Measurements from ENCODE around the gene CYLD. TPM values are rescaled to one million over a fixed set of nuclear protein-coding genes. Genes with fewer than 3 reads are reported as not detected.
A peak's percentile ranks its signal among the peaks of the same experiment; 100 is the strongest.

The CYLD gene
- total RNA-seq, 2 donors from 2014 or later, result 112 to 130 TPM

- peak overlapping the region; percentile 31 for H3K27ac Mint-ChIP-seq
These were observed 61.1 kb downstream of the CYLD start for GRCh38 chr16:50802961-50803360.

DNA sequence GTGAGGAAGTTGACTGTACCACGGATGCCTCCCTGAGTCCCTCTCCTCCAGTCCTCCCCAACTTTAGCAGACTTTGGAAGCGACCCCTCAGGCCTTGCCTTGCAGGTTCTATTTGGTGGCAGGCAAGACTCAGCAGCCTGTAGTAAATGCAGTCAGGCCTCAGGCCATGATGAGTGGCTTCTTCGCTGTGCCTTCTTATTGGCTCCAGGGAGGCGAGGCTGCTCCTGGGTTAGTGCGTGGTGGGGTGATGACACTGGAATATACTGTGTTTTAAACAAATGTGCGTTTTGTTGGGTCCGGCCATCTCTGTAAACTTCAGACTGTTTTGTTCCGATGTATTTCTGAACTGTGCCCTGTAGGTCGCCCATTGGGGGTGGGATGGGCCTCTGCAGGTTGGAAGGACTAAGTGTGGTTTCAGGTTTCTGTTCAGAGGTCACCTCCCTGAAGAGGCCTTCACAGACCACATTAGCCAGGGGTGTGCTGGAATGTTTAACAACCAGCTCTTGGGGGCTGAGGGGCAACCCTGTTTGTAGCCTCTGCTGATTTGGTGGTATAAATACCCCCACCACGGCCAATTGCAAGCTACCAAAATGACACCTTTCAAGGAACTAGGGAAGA lies 62.5 kb downstream of the CYLD start:
- peak overlapping the region; percentile 41 for H3K27ac Mint-ChIP-seq
- H3K4me1 Mint-ChIP-seq, result peaks cover 10% of the 10 kb centered on the region

More at GRCh38 chr16:50802961-50803360, 61.1 kb downstream of the CYLD start:
- peaks cover 39% of the 10 kb centered on the region for H3K36me3 Mint-ChIP-seq (ENCODE audit: low read depth)
- H3K9me3 Mint-ChIP-seq, result no peaks in the 10 kb centered on the region
- H3K4me1 Mint-ChIP-seq, result peaks cover 10% of the 10 kb centered on the region
- no peak for ATAC-seq (replicated peaks)
- no peaks in the 10 kb centered on the region for H3K27me3 Mint-ChIP-seq
- H3K4me3 Mint-ChIP-seq, result no peak overlapping the region

DNA sequence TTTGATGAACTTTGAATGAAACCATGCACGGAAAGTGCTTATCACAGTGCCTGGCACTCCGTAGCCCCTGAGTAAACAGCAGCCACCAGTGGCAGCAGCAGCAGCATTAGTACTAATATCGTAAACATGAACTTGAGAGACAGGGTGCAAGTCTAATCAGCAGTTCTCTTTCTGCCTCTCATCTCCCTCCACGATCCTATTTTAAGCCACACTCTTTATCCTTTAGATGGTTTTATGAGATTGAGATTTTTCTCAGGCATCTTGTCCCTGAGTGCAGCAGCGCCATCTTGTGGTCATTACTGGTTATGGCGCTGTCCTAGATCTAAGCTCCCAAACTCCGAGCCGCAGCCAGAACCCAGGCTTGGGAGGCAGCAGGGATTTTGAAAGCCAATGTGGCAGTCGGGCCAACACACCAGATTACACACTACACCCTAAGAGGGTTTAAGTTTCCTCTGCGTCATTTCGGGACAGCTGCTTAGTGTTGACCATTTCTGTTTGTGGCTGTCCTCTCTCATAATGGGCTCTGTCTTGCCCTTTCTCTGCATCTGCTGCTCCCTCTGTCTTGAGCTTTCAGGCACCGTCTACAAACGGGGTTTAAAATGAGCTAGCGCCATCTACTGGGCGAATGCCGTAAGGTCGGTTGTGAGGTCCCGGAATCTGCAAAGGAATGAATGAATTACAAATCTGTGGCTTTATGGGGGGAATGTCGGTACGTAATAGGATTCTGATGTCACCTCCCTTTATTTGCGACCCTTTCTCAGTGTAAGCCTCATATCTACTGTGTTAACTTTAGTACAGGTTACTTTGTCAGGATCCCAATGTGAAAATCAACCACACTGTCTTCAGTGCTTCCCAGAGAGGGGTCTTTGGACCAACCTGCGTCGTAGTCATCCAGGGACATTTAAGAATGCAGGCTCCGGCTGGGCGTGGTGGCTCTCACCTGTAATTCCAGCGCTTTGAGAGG lies 64.5 kb downstream of the CYLD start:
- Mint-ChIP-seq H3K9me3 (no peaks in the 10 kb centered on the region), H3K4me3 (peak overlapping the region; percentile 75), H3K27ac (peak overlapping the region; percentile 67), H3K27me3 (no peaks in the 10 kb centered on the region), H3K36me3 (ENCODE audit: low read depth) (peaks cover 5% of the 10 kb centered on the region), H3K4me1 (peaks cover 10% of the 10 kb centered on the region)
- ATAC-seq (replicated peaks), result peak; percentile 95

More for the DNA sequence above, 62.5 kb downstream of the CYLD start:
- H3K27me3 Mint-ChIP-seq, result no peaks in the 10 kb centered on the region
- H3K4me3 Mint-ChIP-seq, result no peak overlapping the region
- no peaks in the 10 kb centered on the region for H3K9me3 Mint-ChIP-seq
- H3K36me3 Mint-ChIP-seq (ENCODE audit: low read depth), result peaks cover 25% of the 10 kb centered on the region
- no peak for ATAC-seq (replicated peaks)

DNA sequence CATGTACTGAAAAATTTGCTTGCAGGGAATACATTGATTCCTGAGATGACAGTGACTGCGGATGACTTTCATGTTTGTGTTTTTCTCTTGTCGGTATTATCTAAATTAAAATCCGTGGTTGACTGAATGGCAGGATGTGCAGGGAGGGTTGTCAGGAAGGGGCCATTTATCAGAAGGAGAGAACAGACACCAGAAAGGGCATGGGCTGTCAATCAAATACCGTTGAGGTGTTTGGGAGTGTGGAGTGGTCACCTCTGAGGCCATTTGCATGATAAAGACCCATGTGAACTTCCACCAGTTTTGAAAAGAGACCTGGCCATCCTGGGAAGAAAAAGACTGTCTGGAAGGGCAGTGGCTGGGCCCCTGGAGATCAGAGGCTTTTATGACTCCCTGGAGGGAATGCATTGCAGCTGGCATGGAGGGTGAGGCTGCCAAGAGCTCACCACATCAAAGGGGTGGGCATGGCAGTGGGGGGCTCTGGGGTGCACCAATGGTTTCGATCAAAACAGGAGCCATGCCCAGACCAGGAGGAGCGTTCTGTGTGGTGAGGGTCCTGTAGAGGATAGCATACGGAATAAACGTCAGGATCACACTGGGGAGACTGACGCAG lies 67.1 kb downstream of the CYLD start:
- no peak for ATAC-seq (replicated peaks)
- no peaks in the 10 kb centered on the region for H3K36me3 Mint-ChIP-seq (ENCODE audit: low read depth)
- no peak overlapping the region for H3K27ac Mint-ChIP-seq

GRCh38 chr16:50809561-50809960 lies 67.7 kb downstream of the CYLD start:
- ATAC-seq (replicated peaks), result no peak
- H3K9me3 Mint-ChIP-seq, result no peaks in the 10 kb centered on the region
- peaks cover 10% of the 10 kb centered on the region for H3K4me1 Mint-ChIP-seq
- H3K4me3 Mint-ChIP-seq, result no peak overlapping the region
- no peak overlapping the region for H3K27ac Mint-ChIP-seq
- no peaks in the 10 kb centered on the region for H3K36me3 Mint-ChIP-seq (ENCODE audit: low read depth)
- H3K27me3 Mint-ChIP-seq, result no peaks in the 10 kb centered on the region

More for the DNA sequence above, 67.1 kb downstream of the CYLD start:
- Mint-ChIP-seq H3K4me3 (no peak overlapping the region), H3K4me1 (peaks cover 10% of the 10 kb centered on the region), H3K9me3 (no peaks in the 10 kb centered on the region), H3K27me3 (no peaks in the 10 kb centered on the region)

DNA sequence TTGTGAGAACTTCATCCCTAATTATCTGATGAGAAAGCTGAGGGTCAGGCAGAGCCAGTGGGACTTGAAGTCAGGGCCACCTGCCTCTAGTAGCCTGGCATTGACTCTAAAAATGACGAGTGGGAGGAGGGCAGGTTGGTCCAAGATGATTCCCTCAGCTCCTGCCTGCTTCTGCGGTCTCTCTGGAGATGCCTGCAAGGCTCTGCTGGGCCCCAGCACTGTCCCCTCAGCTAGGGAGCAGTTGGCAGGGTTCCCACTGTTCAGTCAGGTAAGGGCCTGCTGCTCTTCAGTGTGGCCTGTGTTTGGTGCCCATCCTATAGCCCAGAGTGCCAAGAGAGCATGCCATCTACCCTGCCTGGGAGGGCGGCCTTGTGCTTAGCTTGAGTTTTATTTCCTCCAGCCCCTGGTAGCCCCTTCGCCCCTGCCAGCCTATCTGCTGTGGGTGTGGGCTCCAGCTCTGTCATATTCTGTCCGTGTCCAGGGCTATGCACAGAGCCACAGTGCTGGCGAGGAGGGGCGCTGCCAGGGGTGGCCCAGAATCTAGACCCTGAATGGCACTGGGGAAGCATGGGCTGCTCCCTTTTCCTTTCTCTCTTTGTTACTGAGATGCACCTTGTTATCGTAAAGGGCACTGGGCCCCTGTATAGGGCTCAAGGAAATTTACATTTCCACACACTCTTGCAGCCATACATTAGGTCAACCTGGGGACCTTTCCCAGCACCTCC lies 68.5 kb downstream of the CYLD start:
- Mint-ChIP-seq H3K4me1 (peaks cover 10% of the 10 kb centered on the region), H3K27ac (no peak overlapping the region), H3K9me3 (no peaks in the 10 kb centered on the region), H3K27me3 (no peaks in the 10 kb centered on the region), H3K4me3 (no peak overlapping the region), H3K36me3 (ENCODE audit: low read depth) (no peaks in the 10 kb centered on the region)
- no peak for ATAC-seq (replicated peaks)

- H3K4me1 Mint-ChIP-seq, result no peaks in the 10 kb centered on the region
- no peaks in the 10 kb centered on the region for H3K27me3 Mint-ChIP-seq
- no peak overlapping the region for H3K4me3 Mint-ChIP-seq
- H3K9me3 Mint-ChIP-seq, result no peaks in the 10 kb centered on the region
- H3K36me3 Mint-ChIP-seq (ENCODE audit: low read depth), result no peaks in the 10 kb centered on the region
- ATAC-seq (replicated peaks), result no peak
- peak overlapping the region; percentile 41 for H3K27ac Mint-ChIP-seq
These were observed 70.2 kb downstream of the CYLD start for GRCh38 chr16:50812046-50812445.

DNA sequence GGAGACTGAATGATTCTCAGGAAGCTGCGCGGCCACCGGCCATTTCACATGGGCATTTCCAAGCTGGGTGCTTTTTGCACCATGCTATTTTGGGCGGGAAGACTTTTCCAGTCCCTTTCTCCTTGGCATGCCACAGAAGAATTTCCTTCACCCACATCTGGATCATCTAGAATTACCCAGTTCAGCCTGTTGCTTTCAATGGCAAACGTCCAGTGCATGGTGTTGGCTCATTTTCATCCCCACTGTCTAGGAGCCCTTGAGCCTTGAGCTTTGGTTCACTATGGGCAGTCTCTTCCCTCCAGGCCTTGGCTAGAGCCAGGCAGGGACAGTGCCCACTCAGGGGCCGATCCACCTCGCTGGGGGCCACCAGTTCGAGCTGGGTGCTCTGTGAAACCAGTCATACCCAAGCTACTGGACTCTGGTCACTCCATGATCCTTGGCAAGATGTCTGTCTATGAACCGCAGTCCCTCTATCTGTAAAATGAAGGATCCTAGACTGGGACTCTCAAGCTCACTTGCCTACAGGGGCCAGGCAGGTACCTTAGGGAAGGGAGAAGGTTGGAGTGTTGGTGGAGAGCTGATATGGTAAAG lies 71.1 kb downstream of the CYLD start:
- no peaks in the 10 kb centered on the region for H3K4me1 Mint-ChIP-seq
- H3K36me3 Mint-ChIP-seq (ENCODE audit: low read depth), result no peaks in the 10 kb centered on the region
- no peaks in the 10 kb centered on the region for H3K27me3 Mint-ChIP-seq
- no peak overlapping the region for H3K4me3 Mint-ChIP-seq
- H3K9me3 Mint-ChIP-seq, result no peaks in the 10 kb centered on the region
- no peak for ATAC-seq (replicated peaks)
- no peak overlapping the region for H3K27ac Mint-ChIP-seq

DNA sequence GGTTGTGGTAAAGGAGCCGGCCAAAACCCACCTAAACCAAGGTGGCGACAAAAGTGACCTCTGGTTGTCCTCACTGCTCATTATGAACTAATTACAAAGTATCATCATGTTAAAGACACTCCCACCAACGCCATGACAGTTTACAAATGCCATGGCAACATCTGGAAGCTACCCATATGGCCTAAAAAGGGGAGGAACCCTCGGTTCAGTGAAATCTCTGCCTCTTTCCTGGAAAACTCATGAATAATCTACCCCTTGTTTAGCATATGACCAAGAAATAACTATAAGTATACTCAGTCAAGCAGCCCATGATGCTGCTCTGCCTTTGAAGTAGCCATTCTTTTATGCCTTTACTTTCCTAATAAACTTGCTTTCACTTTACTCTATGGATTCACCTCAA lies 72.2 kb downstream of the CYLD start:
- Mint-ChIP-seq H3K36me3 (ENCODE audit: low read depth) (no peaks in the 10 kb centered on the region), H3K27ac (no peak overlapping the region), H3K9me3 (no peaks in the 10 kb centered on the region), H3K27me3 (no peaks in the 10 kb centered on the region), H3K4me3 (no peak overlapping the region), H3K4me1 (no peaks in the 10 kb centered on the region)
- ATAC-seq (replicated peaks), result peak; percentile 43

GRCh38 chr16:50814541-50814940 lies 72.7 kb downstream of the CYLD start:
- Mint-ChIP-seq H3K27ac (no peak overlapping the region), H3K36me3 (ENCODE audit: low read depth) (no peaks in the 10 kb centered on the region), H3K4me3 (no peak overlapping the region), H3K4me1 (no peaks in the 10 kb centered on the region), H3K27me3 (no peaks in the 10 kb centered on the region), H3K9me3 (no peaks in the 10 kb centered on the region)
- no peak for ATAC-seq (replicated peaks)

- H3K4me3 Mint-ChIP-seq, result no peak overlapping the region
- no peaks in the 10 kb centered on the region for H3K27me3 Mint-ChIP-seq
- no peaks in the 10 kb centered on the region for H3K4me1 Mint-ChIP-seq
- no peak for ATAC-seq (replicated peaks)
- H3K36me3 Mint-ChIP-seq (ENCODE audit: low read depth), result no peaks in the 10 kb centered on the region
- no peak overlapping the region for H3K27ac Mint-ChIP-seq
- H3K9me3 Mint-ChIP-seq, result no peaks in the 10 kb centered on the region
These were observed 73.5 kb downstream of the CYLD start for GRCh38 chr16:50815382-50815781.

DNA sequence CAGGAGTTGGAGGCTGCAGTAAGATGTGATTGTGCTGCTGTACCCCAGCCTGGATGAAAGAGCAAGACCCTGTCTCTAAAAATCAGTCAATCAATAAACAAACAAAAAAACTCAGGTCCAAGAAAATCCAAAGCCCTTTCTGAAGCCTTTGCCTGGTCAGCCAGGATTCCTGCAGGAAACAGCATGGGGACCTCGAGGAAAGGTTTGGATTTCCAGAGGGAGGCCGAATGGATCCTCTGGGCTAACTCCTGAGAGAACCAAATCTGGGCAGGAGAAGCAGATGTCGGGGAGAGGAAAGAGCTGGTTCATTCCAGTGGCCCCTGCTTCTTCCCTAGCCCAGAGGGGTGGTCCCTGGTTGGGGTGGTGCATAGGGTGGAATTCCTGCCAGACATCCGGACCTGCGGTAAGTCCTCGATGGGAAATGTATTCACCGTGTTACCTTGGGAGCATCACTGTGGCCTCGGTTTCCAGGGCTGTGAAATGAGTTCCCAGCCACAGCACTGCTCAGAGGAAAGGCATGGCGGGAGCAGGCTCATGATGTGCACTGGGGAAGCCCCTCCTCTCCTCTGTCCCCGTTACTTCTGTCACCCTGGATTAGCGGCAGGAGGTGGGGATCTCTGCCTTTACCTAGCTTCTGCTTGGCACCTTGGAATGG lies 75.1 kb downstream of the CYLD start:
- Mint-ChIP-seq H3K36me3 (ENCODE audit: low read depth) (no peaks in the 10 kb centered on the region), H3K4me1 (no peaks in the 10 kb centered on the region), H3K9me3 (no peaks in the 10 kb centered on the region), H3K4me3 (no peak overlapping the region), H3K27me3 (no peaks in the 10 kb centered on the region), H3K27ac (no peak overlapping the region)
- no peak for ATAC-seq (replicated peaks)

- Mint-ChIP-seq H3K27ac (no peak overlapping the region), H3K4me3 (no peak overlapping the region), H3K36me3 (ENCODE audit: low read depth) (no peaks in the 10 kb centered on the region)
These were observed 76.5 kb downstream of the CYLD start for GRCh38 chr16:50818380-50818779.

More at GRCh38 chr16:50818380-50818779, 76.5 kb downstream of the CYLD start:
- H3K27me3 Mint-ChIP-seq, result no peaks in the 10 kb centered on the region
- H3K4me1 Mint-ChIP-seq, result no peaks in the 10 kb centered on the region
- ATAC-seq (replicated peaks), result no peak
- H3K9me3 Mint-ChIP-seq, result no peaks in the 10 kb centered on the region
